ENCODE results near the gene TRIM77. TPM values are rescaled to one million over a fixed set of nuclear protein-coding genes. Genes with fewer than 3 reads are reported as not detected.
"Not testable (repeated sequence)": the region's sequence is repeated elsewhere in the genome, so short reads cannot be mapped to it uniquely, and the experiment has no call there.

TRIM77 gene
- total RNA-seq, 1 experiment from 2014 or later: not detected

DNA sequence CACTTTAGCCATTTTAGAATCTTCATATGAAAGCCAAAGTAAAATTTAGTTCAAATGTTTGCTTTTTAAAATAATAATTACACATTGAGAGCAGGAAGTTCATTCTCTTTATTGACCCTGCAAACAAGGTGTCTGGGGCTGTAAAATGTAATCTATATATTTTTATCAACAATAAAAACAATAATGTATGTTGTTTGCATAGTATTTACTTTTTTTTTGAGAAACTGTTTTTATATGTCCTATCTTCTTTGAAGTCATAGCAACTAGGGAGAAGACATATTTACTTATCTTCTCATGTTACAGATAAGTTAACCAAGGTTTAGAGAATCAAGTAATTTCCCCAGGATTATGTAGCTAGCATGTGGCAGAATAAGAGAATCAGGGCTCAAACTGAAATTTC lies 37.6 kb upstream of the TRIM77 start:
- POLR2A ChIA-PET; DNase-seq (ENCODE audit: low read depth, low spot score); H3K9me3 ChIP-seq (ENCODE audit: control insufficient read depth, insufficient read depth, low read depth, low read length); intact Hi-C loops (cut with micrococcal nuclease; ENCODE audit: unreplicated experiment); H3K27me3 ChIP-seq (ENCODE audit: control insufficient read depth, insufficient read depth, low read length); H3K36me3 ChIP-seq (ENCODE audit: control insufficient read depth, insufficient read depth, low read length); in situ Hi-C loops (cut with HindIII; ENCODE audit: low pct_unique_long_range_greater_than_20kb, low sequenced_read_pairs); H3K4me3 ChIP-seq (ENCODE audit: low read depth in 2 of 2, low read length in 2 of 2); CTCF ChIA-PET; BruUV-seq (replicated peaks); H3K4me1 ChIP-seq (ENCODE audit: control insufficient read depth, insufficient read depth, low read length); H3K27ac ChIP-seq (ENCODE audit: low read length); ATAC-seq: not testable (repeated sequence)

DNA sequence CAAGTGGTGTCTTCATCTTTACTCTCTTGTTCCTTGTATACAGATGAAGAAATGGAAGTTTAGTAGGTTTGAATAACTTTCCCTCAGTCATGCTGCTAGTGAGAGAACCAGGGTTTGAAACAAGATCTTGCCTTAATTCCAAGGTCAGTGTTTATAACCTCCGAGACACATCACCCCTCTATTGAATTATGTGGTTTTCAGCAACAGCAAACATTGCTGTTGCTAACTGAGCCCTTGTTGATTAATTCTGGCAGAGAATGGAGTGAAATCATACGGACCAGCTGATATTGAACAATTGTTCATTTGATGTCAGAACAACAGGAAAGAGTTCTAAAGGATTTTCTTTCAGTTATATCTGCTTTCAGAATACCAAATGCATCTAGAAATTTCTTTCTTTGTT lies 36.7 kb upstream of the TRIM77 start:
- H3K4me1 ChIP-seq (ENCODE audit: control insufficient read depth, insufficient read depth, low read length); H3K36me3 ChIP-seq (ENCODE audit: control insufficient read depth, insufficient read depth, low read length); H3K27me3 ChIP-seq (ENCODE audit: control insufficient read depth, insufficient read depth, low read length); ATAC-seq; in situ Hi-C loops (cut with HindIII; ENCODE audit: low pct_unique_long_range_greater_than_20kb, low sequenced_read_pairs); POLR2A ChIA-PET; H3K9me3 ChIP-seq (ENCODE audit: control insufficient read depth, insufficient read depth, low read depth, low read length); H3K27ac ChIP-seq (ENCODE audit: low read length); DNase-seq (ENCODE audit: low read depth, low spot score); CTCF ChIA-PET; BruUV-seq (replicated peaks); H3K4me3 ChIP-seq (ENCODE audit: low read depth in 2 of 2, low read length in 2 of 2); intact Hi-C loops (cut with micrococcal nuclease; ENCODE audit: unreplicated experiment): not testable (repeated sequence)

- not testable (repeated sequence) for H3K4me1 ChIP-seq (ENCODE audit: control insufficient read depth, insufficient read depth, low read length)
- intact Hi-C loops (cut with micrococcal nuclease; ENCODE audit: unreplicated experiment): loop anchor here (5.0 kb wide), 1 partner anchor 432 kb away; no protein-coding TSS in a partner anchor
These were observed 34.7 kb upstream of the TRIM77 start for GRCh38 chr11:89675383-89675782.

GRCh38 chr11:89675948-89676347 lies 34.2 kb upstream of the TRIM77 start:
- intact Hi-C loops (cut with micrococcal nuclease; ENCODE audit: unreplicated experiment): loop anchor here (5.0 kb wide), 1 partner anchor 431 kb away; no protein-coding TSS in a partner anchor
- in situ Hi-C loops (cut with HindIII; ENCODE audit: low pct_unique_long_range_greater_than_20kb, low sequenced_read_pairs); POLR2A ChIA-PET; H3K9me3 ChIP-seq (ENCODE audit: control insufficient read depth, insufficient read depth, low read depth, low read length); BruUV-seq (replicated peaks); CTCF ChIA-PET; H3K36me3 ChIP-seq (ENCODE audit: control insufficient read depth, insufficient read depth, low read length); DNase-seq (ENCODE audit: low read depth, low spot score); H3K27ac ChIP-seq (ENCODE audit: low read length); ATAC-seq; H3K27me3 ChIP-seq (ENCODE audit: control insufficient read depth, insufficient read depth, low read length); H3K4me1 ChIP-seq (ENCODE audit: control insufficient read depth, insufficient read depth, low read length); H3K4me3 ChIP-seq (ENCODE audit: low read depth in 2 of 2, low read length in 2 of 2): not testable (repeated sequence)

More at GRCh38 chr11:89675383-89675782, 34.7 kb upstream of the TRIM77 start:
- CTCF ChIA-PET; H3K9me3 ChIP-seq (ENCODE audit: control insufficient read depth, insufficient read depth, low read depth, low read length); ATAC-seq; H3K27me3 ChIP-seq (ENCODE audit: control insufficient read depth, insufficient read depth, low read length); H3K27ac ChIP-seq (ENCODE audit: low read length); in situ Hi-C loops (cut with HindIII; ENCODE audit: low pct_unique_long_range_greater_than_20kb, low sequenced_read_pairs); H3K36me3 ChIP-seq (ENCODE audit: control insufficient read depth, insufficient read depth, low read length); BruUV-seq (replicated peaks); POLR2A ChIA-PET; DNase-seq (ENCODE audit: low read depth, low spot score); H3K4me3 ChIP-seq (ENCODE audit: low read depth in 2 of 2, low read length in 2 of 2): not testable (repeated sequence)
- TF ChIP-seq, protein P1, sequence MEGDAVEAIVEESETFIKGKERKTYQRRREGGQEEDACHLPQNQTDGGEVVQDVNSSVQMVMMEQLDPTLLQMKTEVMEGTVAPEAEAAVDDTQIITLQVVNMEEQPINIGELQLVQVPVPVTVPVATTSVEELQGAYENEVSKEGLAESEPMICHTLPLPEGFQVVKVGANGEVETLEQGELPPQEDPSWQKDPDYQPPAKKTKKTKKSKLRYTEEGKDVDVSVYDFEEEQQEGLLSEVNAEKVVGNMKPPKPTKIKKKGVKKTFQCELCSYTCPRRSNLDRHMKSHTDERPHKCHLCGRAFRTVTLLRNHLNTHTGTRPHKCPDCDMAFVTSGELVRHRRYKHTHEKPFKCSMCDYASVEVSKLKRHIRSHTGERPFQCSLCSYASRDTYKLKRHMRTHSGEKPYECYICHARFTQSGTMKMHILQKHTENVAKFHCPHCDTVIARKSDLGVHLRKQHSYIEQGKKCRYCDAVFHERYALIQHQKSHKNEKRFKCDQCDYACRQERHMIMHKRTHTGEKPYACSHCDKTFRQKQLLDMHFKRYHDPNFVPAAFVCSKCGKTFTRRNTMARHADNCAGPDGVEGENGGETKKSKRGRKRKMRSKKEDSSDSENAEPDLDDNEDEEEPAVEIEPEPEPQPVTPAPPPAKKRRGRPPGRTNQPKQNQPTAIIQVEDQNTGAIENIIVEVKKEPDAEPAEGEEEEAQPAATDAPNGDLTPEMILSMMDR (IDR thresholded peaks at IDR 0.05): peak; percentile 56; the same call in 1 of the 2 replicates

DNA sequence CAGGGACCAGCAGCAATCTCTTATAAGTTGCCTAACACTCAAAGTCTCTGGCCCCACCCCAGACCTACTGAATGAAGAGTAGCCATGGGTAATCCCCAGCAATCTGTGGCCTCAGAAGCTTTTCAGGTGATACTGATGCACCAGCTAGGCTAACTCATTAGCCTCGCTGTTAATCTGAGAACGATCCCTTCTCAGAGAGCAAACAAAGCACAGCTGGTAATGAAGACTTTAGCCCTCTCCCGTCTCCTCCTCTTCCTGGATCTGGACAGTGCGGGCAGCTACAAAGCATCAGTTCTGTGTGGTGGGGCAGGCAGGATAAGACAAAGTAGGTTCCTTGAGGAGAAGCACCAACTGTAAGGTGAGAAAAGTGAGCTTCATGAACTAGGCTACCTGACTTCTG lies 3.0 kb upstream of the TRIM77 start:
- H3K9me3 ChIP-seq (ENCODE audit: control insufficient read depth, insufficient read depth, low read depth, low read length); POLR2A ChIA-PET; H3K4me1 ChIP-seq (ENCODE audit: control insufficient read depth, insufficient read depth, low read length); H3K27ac ChIP-seq (ENCODE audit: low read length); ATAC-seq; H3K27me3 ChIP-seq (ENCODE audit: control insufficient read depth, insufficient read depth, low read length); DNase-seq (ENCODE audit: low read depth, low spot score); H3K36me3 ChIP-seq (ENCODE audit: control insufficient read depth, insufficient read depth, low read length); BruUV-seq (replicated peaks); H3K4me3 ChIP-seq (ENCODE audit: low read depth in 2 of 2, low read length in 2 of 2); intact Hi-C loops (cut with micrococcal nuclease; ENCODE audit: unreplicated experiment); CTCF ChIA-PET; in situ Hi-C loops (cut with HindIII; ENCODE audit: low pct_unique_long_range_greater_than_20kb, low sequenced_read_pairs): not testable (repeated sequence)

DNA sequence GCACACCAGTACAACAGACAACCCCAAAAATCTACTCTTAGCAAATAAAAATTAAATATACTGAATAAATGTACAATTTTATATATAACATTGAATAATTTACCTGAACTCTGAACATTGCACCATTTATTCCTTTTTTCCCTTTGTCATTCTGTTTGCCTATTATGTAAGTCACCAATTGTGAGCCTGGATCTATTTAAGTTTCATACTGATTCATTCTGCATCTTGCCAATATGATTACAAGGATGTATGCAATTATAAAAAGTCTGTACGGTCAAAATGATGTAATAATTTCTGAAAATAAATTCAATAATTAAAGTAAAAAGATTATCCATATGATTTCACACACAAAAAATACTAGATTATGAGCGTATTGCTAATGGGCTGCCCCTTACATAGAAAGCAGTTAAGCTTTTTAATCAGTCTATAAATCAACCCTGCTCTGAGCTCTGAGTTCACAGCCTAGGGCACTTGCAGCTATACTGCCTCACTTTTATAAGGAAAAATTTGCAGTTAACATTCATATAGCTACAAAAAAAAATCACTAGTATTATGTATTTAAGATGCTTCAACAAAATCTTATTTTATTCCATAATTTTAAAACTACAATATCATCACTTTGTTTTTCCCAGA lies 14.9 kb downstream of the TRIM77 start:
- DNase-seq (ENCODE audit: low read depth, low spot score); H3K27ac ChIP-seq (ENCODE audit: low read length); POLR2A ChIA-PET; H3K4me1 ChIP-seq (ENCODE audit: control insufficient read depth, insufficient read depth, low read length); H3K9me3 ChIP-seq (ENCODE audit: control insufficient read depth, insufficient read depth, low read depth, low read length); intact Hi-C loops (cut with micrococcal nuclease; ENCODE audit: unreplicated experiment); H3K36me3 ChIP-seq (ENCODE audit: control insufficient read depth, insufficient read depth, low read length); H3K4me3 ChIP-seq (ENCODE audit: low read depth in 2 of 2, low read length in 2 of 2); BruUV-seq (replicated peaks); H3K27me3 ChIP-seq (ENCODE audit: control insufficient read depth, insufficient read depth, low read length); in situ Hi-C loops (cut with HindIII; ENCODE audit: low pct_unique_long_range_greater_than_20kb, low sequenced_read_pairs); CTCF ChIA-PET; ATAC-seq: not testable (repeated sequence)

DNA sequence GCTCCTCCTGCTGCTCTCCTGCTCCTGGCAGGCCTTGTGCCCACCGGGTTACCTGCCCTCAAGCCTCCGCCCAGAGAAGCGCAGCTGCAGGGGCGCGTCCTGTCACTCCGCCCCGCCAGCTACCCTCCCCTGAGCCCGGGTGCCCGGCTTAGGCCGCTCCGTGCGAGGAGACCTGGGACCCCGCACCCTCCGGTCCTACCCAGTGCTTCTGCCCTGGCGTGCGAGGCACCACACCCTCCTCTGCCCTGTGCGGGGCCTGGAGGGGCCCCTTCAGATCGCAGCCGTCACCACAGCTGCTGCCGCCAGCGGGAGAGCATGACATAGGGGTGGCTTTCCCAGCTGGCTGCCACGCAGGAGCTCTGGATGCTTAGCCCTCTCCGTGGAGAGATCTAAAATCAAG lies 20.1 kb downstream of the TRIM77 start:
- BruUV-seq (replicated peaks): not testable (repeated sequence)

More for the DNA sequence above, 20.1 kb downstream of the TRIM77 start:
- DNase-seq (ENCODE audit: low read depth, low spot score); H3K27me3 ChIP-seq (ENCODE audit: control insufficient read depth, insufficient read depth, low read length); POLR2A ChIA-PET; H3K27ac ChIP-seq (ENCODE audit: low read length); H3K4me1 ChIP-seq (ENCODE audit: control insufficient read depth, insufficient read depth, low read length); H3K4me3 ChIP-seq (ENCODE audit: low read depth in 2 of 2, low read length in 2 of 2); in situ Hi-C loops (cut with HindIII; ENCODE audit: low pct_unique_long_range_greater_than_20kb, low sequenced_read_pairs); ATAC-seq; CTCF ChIA-PET; H3K36me3 ChIP-seq (ENCODE audit: control insufficient read depth, insufficient read depth, low read length); intact Hi-C loops (cut with micrococcal nuclease; ENCODE audit: unreplicated experiment); H3K9me3 ChIP-seq (ENCODE audit: control insufficient read depth, insufficient read depth, low read depth, low read length): not testable (repeated sequence)
